ENCODE data around the gene NACC2.

- TF ChIP-seq CTCF (IDR thresholded peaks at IDR 0.05; ENCODE audit: low read depth, low read length, poor library complexity, severe bottlenecking) (no peak), EZH2phosphoT487 (IDR thresholded peaks at IDR 0.05; ENCODE audit: borderline replicate concordance, low read length) (no peak)
Measured at GRCh38 chr9:135968083-135968476, 127.0 kb downstream of the NACC2 start.

All from DOHH2 (cell line).